HEK293 (cell line): ENCODE measurements around the gene GPR162.
A peak's percentile ranks its signal among the peaks of the same experiment; 100 is the strongest.

ENCODE experiments used
- HOXC10 ChIP-seq: sonication (generic); formaldehyde crosslinking; IDR thresholded peaks from 2 replicates; pipeline ENCODE4 v1.8.1; 2023; ENCODE audit warnings: mild to moderate bottlenecking, missing genetic modification reagents
- OVOL3 ChIP-seq: fragments of 450-650 bp; formaldehyde crosslinking; IDR thresholded peaks from 2 replicates; pipeline ENCODE4 v1.5.1; 2016; ENCODE audit warnings: missing biosample characterization, missing genetic modification characterization
- PRDM1 ChIP-seq: fragments of 450-650 bp; formaldehyde crosslinking; IDR thresholded peaks from 2 replicates; pipeline ENCODE4; 2016; ENCODE audit warnings: missing biosample characterization, missing genetic modification characterization
- PRDM4 ChIP-seq: fragments of 450-650 bp; formaldehyde crosslinking; IDR thresholded peaks from 2 replicates; pipeline ENCODE4 v1.5.1; 2017; ENCODE audit warnings: missing biosample characterization, missing genetic modification characterization
- SCRT1 ChIP-seq: fragments of 450-650 bp; formaldehyde crosslinking; IDR thresholded peaks from 2 replicates; pipeline ENCODE4 v1.5.1; 2016; ENCODE audit warnings: missing biosample characterization, missing genetic modification characterization, borderline replicate concordance
- ZNF184 ChIP-seq: fragments of 450-650 bp; IDR thresholded peaks from 2 replicates; pipeline ENCODE4 v1.5.1; 2018; ENCODE audit warnings: missing biosample characterization, mild to moderate bottlenecking, missing genetic modification characterization
- ZNF366 ChIP-seq: fragments of 450-650 bp; formaldehyde crosslinking; conservative IDR thresholded peaks from 2 replicates; pipeline ENCODE4 v1.5.1; 2016; ENCODE audit warnings: missing biosample characterization, missing genetic modification characterization
- ZNF416 ChIP-seq: fragments of 450-650 bp; formaldehyde crosslinking; IDR thresholded peaks from 2 replicates; pipeline ENCODE4 v1.5.1; 2016; ENCODE audit warnings: missing biosample characterization, missing genetic modification characterization
- ZNF571 ChIP-seq: fragments of 450-650 bp; formaldehyde crosslinking; IDR thresholded peaks from 2 replicates; pipeline ENCODE4 v1.5.0; 2017; ENCODE audit warnings: missing biosample characterization, missing genetic modification characterization
- ZNF610 ChIP-seq: fragments of 450-650 bp; formaldehyde crosslinking; IDR thresholded peaks from 2 replicates; pipeline ENCODE4 v1.5.1; 2016; ENCODE audit warnings: missing biosample characterization, missing genetic modification characterization, borderline replicate concordance
- ZNF670 ChIP-seq: fragments of 450-650 bp; formaldehyde crosslinking; IDR thresholded peaks from 2 replicates; pipeline ENCODE4 v1.5.1; 2016; ENCODE audit warnings: missing biosample characterization, missing genetic modification characterization, low read depth
- ZNF677 ChIP-seq: fragments of 450-650 bp; IDR thresholded peaks from 2 replicates; pipeline ENCODE4 v1.5.0; 2018; ENCODE audit warnings: missing biosample characterization, mild to moderate bottlenecking, missing genetic modification characterization, moderate library complexity
- ZSCAN5A ChIP-seq: fragments of 450-650 bp; formaldehyde crosslinking; IDR thresholded peaks from 2 replicates; pipeline ENCODE4 v1.5.1; 2016; ENCODE audit warnings: missing biosample characterization, missing genetic modification characterization
- TF ChIP-seq, protein P1 (sequence below): fragments of 450-650 bp; formaldehyde crosslinking; IDR thresholded peaks from 2 replicates; pipeline ENCODE4 v1.5.1; 2016; ENCODE audit warnings: missing biosample characterization, missing genetic modification characterization
- TF ChIP-seq, protein P2 (sequence below): fragments of 450-650 bp; IDR thresholded peaks from 2 replicates; pipeline ENCODE4 v1.5.1; 2018; ENCODE audit warnings: missing biosample characterization, missing genetic modification characterization

GPR162 gene

DNA sequence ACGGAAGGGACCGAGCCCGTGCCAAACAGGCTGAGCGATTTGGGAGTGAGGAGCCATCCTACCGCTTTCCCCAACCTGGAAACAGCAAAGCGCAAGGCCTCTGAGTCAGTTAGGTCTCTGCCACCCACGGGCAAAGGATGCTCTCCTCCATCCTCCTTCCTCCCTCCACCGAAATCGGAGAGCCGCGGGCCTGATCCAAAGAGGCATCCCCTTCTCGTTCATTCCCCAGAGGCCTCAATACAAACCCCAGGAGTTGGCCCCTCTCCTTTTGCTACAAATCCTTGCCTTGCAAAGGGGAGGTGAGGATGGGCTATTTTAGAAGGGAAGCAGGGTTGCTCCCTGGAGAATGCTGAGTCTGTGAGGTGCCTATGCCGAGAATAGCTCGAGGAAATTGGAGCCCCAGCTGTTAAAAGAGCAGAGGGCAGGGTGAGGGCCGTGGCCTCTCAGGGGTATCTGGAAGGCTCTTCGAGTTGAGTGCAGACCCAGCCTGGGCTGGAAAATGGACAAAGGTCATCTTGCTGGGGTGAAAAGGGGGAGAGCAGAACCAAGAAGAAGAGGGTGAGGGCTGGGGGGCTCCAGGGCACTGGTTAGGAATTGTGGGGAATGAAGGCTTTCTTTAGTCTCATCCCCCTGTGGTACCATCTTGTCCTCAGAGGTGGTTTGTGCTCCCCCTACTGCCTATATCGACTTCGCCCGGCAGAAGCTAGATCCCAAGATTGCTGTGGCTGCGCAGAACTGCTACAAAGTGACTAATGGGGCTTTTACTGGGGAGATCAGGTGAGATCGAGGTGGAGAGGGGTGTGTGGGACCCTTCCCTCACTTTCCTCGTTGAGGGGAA is 46.8 kb downstream of the GPR162 start (continued):
- TF ChIP-seq ZSCAN5A (tag by site-specific recombination) (no peak), ZNF677 (no peak), ZNF670 (no peak), ZNF184 (tag by site-specific recombination) (no peak), PRDM4 (tag by site-specific recombination) (no peak), HOXC10 (CRISPR knock-in tag) (no peak; the same call in 1 of the 2 replicates), SCRT1 (tag by site-specific recombination) (no peak), ZNF610 (no peak), ZNF416 (tag by site-specific recombination) (no peak), OVOL3 (tag by site-specific recombination) (no peak), ZNF571 (tag by site-specific recombination) (no peak), PRDM1 (tag by site-specific recombination) (peak; percentile 44; the same call in 1 of the 2 replicates), ZNF366 (tag by site-specific recombination) (peak; percentile 18; the same call in 1 of the 2 replicates)
- TF ChIP-seq, protein P1, sequence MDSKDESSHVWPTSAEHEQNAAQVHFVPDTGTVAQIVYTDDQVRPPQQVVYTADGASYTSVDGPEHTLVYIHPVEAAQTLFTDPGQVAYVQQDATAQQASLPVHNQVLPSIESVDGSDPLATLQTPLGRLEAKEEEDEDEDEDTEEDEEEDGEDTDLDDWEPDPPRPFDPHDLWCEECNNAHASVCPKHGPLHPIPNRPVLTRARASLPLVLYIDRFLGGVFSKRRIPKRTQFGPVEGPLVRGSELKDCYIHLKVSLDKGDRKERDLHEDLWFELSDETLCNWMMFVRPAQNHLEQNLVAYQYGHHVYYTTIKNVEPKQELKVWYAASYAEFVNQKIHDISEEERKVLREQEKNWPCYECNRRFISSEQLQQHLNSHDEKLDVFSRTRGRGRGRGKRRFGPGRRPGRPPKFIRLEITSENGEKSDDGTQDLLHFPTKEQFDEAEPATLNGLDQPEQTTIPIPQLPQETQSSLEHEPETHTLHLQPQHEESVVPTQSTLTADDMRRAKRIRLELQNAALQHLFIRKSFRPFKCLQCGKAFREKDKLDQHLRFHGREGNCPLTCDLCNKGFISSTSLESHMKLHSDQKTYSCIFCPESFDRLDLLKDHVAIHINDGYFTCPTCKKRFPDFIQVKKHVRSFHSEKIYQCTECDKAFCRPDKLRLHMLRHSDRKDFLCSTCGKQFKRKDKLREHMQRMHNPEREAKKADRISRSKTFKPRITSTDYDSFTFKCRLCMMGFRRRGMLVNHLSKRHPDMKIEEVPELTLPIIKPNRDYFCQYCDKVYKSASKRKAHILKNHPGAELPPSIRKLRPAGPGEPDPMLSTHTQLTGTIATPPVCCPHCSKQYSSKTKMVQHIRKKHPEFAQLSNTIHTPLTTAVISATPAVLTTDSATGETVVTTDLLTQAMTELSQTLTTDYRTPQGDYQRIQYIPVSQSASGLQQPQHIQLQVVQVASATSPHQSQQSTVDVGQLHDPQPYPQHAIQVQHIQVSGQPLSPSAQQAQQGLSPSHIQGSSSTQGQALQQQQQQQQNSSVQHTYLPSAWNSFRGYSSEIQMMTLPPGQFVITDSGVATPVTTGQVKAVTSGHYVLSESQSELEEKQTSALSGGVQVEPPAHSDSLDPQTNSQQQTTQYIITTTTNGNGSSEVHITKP (tag by site-specific recombination): peak; percentile 31; the same call in 1 of the 2 replicates
- TF ChIP-seq, protein P2, sequence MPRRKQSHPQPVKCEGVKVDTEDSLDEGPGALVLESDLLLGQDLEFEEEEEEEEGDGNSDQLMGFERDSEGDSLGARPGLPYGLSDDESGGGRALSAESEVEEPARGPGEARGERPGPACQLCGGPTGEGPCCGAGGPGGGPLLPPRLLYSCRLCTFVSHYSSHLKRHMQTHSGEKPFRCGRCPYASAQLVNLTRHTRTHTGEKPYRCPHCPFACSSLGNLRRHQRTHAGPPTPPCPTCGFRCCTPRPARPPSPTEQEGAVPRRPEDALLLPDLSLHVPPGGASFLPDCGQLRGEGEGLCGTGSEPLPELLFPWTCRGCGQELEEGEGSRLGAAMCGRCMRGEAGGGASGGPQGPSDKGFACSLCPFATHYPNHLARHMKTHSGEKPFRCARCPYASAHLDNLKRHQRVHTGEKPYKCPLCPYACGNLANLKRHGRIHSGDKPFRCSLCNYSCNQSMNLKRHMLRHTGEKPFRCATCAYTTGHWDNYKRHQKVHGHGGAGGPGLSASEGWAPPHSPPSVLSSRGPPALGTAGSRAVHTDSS (tag by site-specific recombination): no peak
